Frontal cortex (tissue), 4 donors: ENCODE measurements around the gene UBP1. TPM values are rescaled to one million over a fixed set of nuclear protein-coding genes. Genes with fewer than 3 reads are reported as not detected.
A peak's percentile ranks its signal among the peaks of the same experiment; 100 is the strongest.
"Not testable (repeated sequence)": the region's sequence is repeated elsewhere in the genome, so short reads cannot be mapped to it uniquely, and the experiment has no call there.

Source experiments
- DNase-seq, 2 donors: peaks; one replicate each; pipeline ENCODE4 v3.0.0; 2012; ENCODE audit warnings: low spot score in 2 of 2
- FAIRE-seq: peaks from 2 replicates; lab custom pipeline; 2012; peaks lifted over from hg19 to GRCh38; lab: Jason Lieb, UNC
- total RNA-seq: library from RNA; depleted of rRNA; stranded (reverse); fragments of >200 nt; gene quantifications from one replicate; pipeline ENCODE4 v1.2.3, GENCODE V29; 2014
- donor health status: control.
- donor health status: control.
- donor health status: control.

The UBP1 gene
- 84.8 TPM for total RNA-seq

GRCh38 chr3:33440328-33441224 is at the start of gene UBP1:
Gene UBP1 (minus strand): TSS chr3:33440405. CDS start chr3:33439848, 557 bp downstream.
- DNase-seq (peak; percentile 94 to 97), FAIRE-seq (peak; percentile 72)

GRCh38 chr3:33488683-33489082 is 48.5 kb upstream of the UBP1 start:
- FAIRE-seq, result no peak
- DNase-seq, result no peak

GRCh38 chr3:33488246-33488645 is 48.0 kb upstream of the UBP1 start:
- FAIRE-seq, result no peak
- DNase-seq, result no peak

GRCh38 chr3:33482111-33482521 is 41.9 kb upstream of the UBP1 start:
- no peak for DNase-seq
- no peak for FAIRE-seq

- DNase-seq (no peak), FAIRE-seq (no peak)
Observed at GRCh38 chr3:33474896-33475295, 34.7 kb upstream of the UBP1 start.

- DNase-seq (no peak), FAIRE-seq (no peak)
Observed at GRCh38 chr3:33473813-33474212, 33.6 kb upstream of the UBP1 start.

GRCh38 chr3:33467786-33468185 is 27.6 kb upstream of the UBP1 start:
- DNase-seq (no peak), FAIRE-seq (no peak)

GRCh38 chr3:33461097-33461496 is 20.9 kb upstream of the UBP1 start:
- DNase-seq, result no peak
- FAIRE-seq, result no peak

- DNase-seq, FAIRE-seq: not testable (repeated sequence)
Observed at GRCh38 chr3:33459577-33459976, 19.4 kb upstream of the UBP1 start.

- FAIRE-seq, result no peak
Observed at GRCh38 chr3:33458446-33458845, 18.2 kb upstream of the UBP1 start.

GRCh38 chr3:33456756-33457155 is 16.6 kb upstream of the UBP1 start:
- DNase-seq (no peak), FAIRE-seq (no peak)

More at GRCh38 chr3:33458446-33458845, 18.2 kb upstream of the UBP1 start:
- no peak for DNase-seq

GRCh38 chr3:33453331-33453761 is 13.1 kb upstream of the UBP1 start:
- no peak for DNase-seq
- no peak for FAIRE-seq

- FAIRE-seq, DNase-seq: not testable (repeated sequence)
Observed at GRCh38 chr3:33451994-33452393, 11.8 kb upstream of the UBP1 start.

GRCh38 chr3:33447958-33448357 is 7.8 kb upstream of the UBP1 start:
- no peak for FAIRE-seq
- DNase-seq, result no peak

GRCh38 chr3:33447256-33447625 is 7.0 kb upstream of the UBP1 start:
- FAIRE-seq, DNase-seq: not testable (repeated sequence)

GRCh38 chr3:33442190-33442589 is 2.0 kb upstream of the UBP1 start:
- FAIRE-seq (no peak), DNase-seq (no peak)

GRCh38 chr3:33441225-33441976 is 1.2 kb upstream of the UBP1 start:
- no peak for FAIRE-seq
- DNase-seq, result no peak

- no peak for FAIRE-seq
- DNase-seq, result peak in 1 of 2 donors; percentile 66
Observed at GRCh38 chr3:33439546-33440327, 468 bp downstream of the UBP1 start.

GRCh38 chr3:33438881-33439545 is 1.2 kb downstream of the UBP1 start:
- FAIRE-seq, result no peak
- DNase-seq, result no peak

GRCh38 chr3:33438284-33438668 is 1.9 kb downstream of the UBP1 start:
- FAIRE-seq (no peak), DNase-seq (no peak)
